ENCODE results near the gene CCNY.

DNA sequence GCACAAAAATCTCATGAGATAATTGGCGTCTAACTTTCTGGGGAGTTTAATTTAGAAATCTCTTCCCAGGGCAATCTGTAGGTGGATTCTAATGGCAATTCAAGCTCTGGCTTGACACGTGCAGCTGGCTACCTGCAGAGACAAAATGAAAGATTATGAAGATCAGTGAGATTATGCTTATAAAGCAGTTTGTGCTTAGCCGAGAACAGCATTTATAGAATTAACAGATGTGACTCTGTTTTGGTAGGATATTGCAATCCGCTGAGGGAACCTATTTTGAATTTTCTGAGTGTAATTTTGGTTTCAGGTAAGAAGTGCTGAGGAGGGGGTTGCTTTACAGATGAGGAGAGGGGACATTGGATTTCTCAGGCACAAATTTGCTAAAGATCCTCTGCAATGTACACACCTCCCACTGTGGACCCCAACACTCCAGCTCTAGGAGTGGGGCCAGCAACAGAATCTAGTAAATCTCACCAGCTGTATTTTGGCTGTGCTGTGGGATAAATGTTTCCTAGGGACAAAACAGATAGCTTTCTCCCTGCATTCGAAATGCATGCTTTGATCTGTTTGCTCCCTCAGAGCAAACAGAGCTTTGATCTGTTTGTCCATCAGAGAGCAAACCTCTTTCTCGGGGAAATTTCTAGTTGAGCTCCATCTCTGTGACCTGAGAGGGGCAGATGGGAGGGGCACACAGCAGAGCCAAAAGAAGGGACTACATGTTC lies 276.2 kb downstream of the CCNY start:
- TF ChIP-seq, protein P1, sequence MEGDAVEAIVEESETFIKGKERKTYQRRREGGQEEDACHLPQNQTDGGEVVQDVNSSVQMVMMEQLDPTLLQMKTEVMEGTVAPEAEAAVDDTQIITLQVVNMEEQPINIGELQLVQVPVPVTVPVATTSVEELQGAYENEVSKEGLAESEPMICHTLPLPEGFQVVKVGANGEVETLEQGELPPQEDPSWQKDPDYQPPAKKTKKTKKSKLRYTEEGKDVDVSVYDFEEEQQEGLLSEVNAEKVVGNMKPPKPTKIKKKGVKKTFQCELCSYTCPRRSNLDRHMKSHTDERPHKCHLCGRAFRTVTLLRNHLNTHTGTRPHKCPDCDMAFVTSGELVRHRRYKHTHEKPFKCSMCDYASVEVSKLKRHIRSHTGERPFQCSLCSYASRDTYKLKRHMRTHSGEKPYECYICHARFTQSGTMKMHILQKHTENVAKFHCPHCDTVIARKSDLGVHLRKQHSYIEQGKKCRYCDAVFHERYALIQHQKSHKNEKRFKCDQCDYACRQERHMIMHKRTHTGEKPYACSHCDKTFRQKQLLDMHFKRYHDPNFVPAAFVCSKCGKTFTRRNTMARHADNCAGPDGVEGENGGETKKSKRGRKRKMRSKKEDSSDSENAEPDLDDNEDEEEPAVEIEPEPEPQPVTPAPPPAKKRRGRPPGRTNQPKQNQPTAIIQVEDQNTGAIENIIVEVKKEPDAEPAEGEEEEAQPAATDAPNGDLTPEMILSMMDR (IDR thresholded peaks at IDR 0.05; ENCODE audit: low read depth, low read length) = no peak
- no peak for TF ChIP-seq EZH2phosphoT487 (IDR thresholded peaks at IDR 0.05; ENCODE audit: low read depth)

Measured in OCI-LY3 (cell line).